Activated naive CD4-positive, alpha-beta T cell treated with Interleukin-2 at 50 U/mL for 16 hours (primary cell): ENCODE data around the gene CUZD1.
A peak's percentile ranks its signal among the peaks of the same experiment; 100 is the strongest.
"Not testable (repeated sequence)": the region's sequence is repeated elsewhere in the genome, so short reads cannot be mapped to it uniquely, and the experiment has no call there.

Source experiments
- DNase-seq: peaks from one replicate; pipeline ENCODE4 v3.0.0-alpha.2; 2020

The CUZD1 gene

GRCh38 chr10:122845783-122846332, at the start of gene CUZD1:
Gene CUZD1, minus strand, starts transcription at chr10:122845857. Its CDS starts 14 bp downstream, at chr10:122845843.
- DNase-seq: no peak

- no peak for DNase-seq
Observed at GRCh38 chr10:122894261-122894944, 48.7 kb upstream of the CUZD1 start.

GRCh38 chr10:122884166-122884565, 38.5 kb upstream of the CUZD1 start:
- DNase-seq: no peak

- no peak for DNase-seq
Observed at GRCh38 chr10:122882766-122883165, 37.1 kb upstream of the CUZD1 start.

GRCh38 chr10:122879339-122880273, 33.9 kb upstream of the CUZD1 start, which contains the start of gene FAM24B:
Gene FAM24B, minus strand, starts transcription at chr10:122879581. Its CDS starts 29,066 bp downstream, at chr10:122850515.
- DNase-seq: peak; percentile 95

- no peak for DNase-seq
Observed at GRCh38 chr10:122878799-122879338, 33.2 kb upstream of the CUZD1 start.

GRCh38 chr10:122877264-122877663, 31.6 kb upstream of the CUZD1 start:
- DNase-seq: no peak

- no peak for DNase-seq
Observed at GRCh38 chr10:122876467-122876855, 30.8 kb upstream of the CUZD1 start.

GRCh38 chr10:122875843-122876466, 30.3 kb upstream of the CUZD1 start:
- no peak for DNase-seq

GRCh38 chr10:122871947-122872346, 26.3 kb upstream of the CUZD1 start:
- DNase-seq: not testable (repeated sequence)

- DNase-seq: not testable (repeated sequence)
Observed at GRCh38 chr10:122868768-122869167, 23.1 kb upstream of the CUZD1 start.

- DNase-seq: not testable (repeated sequence)
Observed at GRCh38 chr10:122866757-122867482, 21.3 kb upstream of the CUZD1 start.

- no peak for DNase-seq
Observed at GRCh38 chr10:122864901-122865300, 19.2 kb upstream of the CUZD1 start.

GRCh38 chr10:122864194-122864592, 18.5 kb upstream of the CUZD1 start:
- DNase-seq: no peak

- no peak for DNase-seq
Observed at GRCh38 chr10:122863216-122864193, 17.8 kb upstream of the CUZD1 start.

GRCh38 chr10:122861711-122862161, 16.1 kb upstream of the CUZD1 start:
- no peak for DNase-seq

- DNase-seq: no peak
Observed at GRCh38 chr10:122859527-122859926, 13.9 kb upstream of the CUZD1 start.

- DNase-seq: not testable (repeated sequence)
Observed at GRCh38 chr10:122858042-122858441, 12.4 kb upstream of the CUZD1 start.

GRCh38 chr10:122856902-122857301, 11.2 kb upstream of the CUZD1 start:
- DNase-seq: no peak

GRCh38 chr10:122855745-122856144, 10.1 kb upstream of the CUZD1 start:
- DNase-seq: no peak

GRCh38 chr10:122854648-122855047, 9.0 kb upstream of the CUZD1 start:
- DNase-seq: no peak
